ENCODE measurements around the gene CLMP.

Gene CLMP

GRCh38 chr11:123195188-123196059, at the start of gene CLMP:
Gene CLMP (minus strand): TSS chr11:123195248. CDS start chr11:123194940, 308 bp downstream.
- peak; percentile 43 for DNase-seq

DNA sequence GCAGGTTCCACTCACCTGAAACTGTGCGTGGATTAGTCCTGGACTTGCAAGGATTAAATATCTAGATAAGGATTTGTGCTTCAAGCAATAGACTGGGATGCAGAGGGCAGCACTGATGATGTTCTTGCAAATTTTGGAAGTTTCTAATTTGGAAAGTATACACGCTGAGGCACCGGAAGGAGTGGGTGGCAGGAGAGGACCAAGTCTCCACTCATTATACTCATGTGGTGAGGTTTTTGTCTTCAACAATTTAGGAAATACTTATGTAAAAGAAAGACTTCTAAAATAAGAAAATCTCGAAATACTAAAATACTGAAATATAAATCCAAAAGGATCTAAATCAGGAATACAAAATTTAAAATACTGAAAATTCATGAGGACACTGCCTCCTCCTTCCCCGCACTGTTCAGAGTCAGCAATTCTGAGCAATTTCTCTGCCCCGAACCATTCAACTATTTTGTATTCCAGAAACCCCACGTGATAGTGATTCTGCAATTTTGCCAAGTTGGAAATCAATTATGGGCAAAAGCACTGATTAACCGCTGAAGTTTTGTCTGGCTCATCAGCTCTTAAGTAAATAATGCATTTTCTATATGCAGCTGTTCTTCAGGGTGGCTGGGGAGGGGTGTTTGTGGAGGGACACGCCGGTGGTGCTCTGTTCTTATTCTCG, 47.0 kb upstream of the CLMP start:
- no peak for DNase-seq

GRCh38 chr11:123241294-123241693, 46.2 kb upstream of the CLMP start:
- no peak for DNase-seq

- DNase-seq, result no peak
Observed at GRCh38 chr11:123239191-123240150, 44.4 kb upstream of the CLMP start.

DNA sequence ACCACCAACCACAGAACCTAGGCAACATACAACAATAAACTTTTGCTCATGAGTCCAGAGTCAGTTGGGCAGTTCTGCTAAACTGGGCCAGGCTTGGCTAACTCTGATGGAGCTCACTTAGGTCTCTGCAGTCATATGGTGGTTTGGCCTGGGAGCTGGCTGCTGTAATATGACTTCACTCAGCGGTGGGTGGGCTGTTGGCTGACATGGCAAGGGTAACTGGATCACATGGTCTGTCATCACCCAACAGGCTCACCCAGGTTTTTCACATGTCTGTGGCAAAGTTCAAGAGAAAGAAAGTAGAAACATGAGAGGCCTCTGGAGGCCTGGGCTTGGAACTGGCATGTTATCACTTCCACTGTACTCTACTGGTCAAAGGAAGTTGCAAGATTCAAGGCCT, 43.2 kb upstream of the CLMP start:
- DNase-seq, result no peak

DNA sequence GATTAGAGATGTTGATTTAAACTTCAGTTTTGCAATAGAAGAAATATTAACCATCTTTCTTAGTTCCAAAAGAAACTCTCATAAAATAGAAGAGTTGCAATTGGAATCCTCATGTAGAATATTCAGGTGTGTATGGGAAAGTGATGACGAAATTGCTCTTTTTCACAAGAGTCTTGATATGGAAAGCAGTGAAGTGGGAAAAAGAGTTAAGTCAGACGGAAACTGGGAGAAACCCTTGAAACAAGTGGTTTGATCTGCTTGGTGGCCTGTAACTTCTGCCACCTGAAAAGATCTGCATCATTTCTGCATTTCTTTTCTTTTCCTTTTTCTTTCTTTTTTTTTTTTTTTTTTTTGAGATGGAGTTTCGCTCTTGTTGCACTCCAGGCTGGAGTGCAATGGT, 41.8 kb upstream of the CLMP start:
- no peak for DNase-seq

DNA sequence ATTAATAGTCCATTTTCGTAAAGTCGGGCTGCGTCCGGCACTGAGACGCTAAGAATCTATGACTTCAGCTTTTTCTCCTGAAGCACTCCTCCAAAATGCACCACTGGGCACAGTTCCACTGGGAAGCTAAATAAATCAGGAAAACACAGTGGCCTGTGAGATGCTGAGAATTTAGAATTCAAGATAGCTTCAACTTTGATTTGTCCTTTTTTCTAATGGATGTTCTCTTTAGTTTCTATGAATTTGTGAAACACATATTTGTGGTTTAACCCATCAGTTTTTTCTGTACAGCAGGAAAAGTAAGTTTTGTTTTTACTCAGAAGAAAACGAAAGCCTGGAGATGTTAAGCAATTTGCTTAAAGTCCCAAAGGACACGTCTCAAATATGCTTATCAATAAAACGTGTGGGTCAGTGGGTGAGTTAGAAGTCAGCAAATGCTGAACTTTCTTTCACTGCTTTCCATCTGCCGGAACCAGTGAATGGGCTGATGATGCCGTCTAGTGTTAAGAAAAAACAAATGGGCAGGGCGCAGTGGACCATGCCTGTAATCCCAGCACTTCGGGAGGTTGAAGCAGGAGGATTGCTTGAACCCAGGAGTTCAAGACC, 40.7 kb upstream of the CLMP start:
- DNase-seq, result no peak

DNA sequence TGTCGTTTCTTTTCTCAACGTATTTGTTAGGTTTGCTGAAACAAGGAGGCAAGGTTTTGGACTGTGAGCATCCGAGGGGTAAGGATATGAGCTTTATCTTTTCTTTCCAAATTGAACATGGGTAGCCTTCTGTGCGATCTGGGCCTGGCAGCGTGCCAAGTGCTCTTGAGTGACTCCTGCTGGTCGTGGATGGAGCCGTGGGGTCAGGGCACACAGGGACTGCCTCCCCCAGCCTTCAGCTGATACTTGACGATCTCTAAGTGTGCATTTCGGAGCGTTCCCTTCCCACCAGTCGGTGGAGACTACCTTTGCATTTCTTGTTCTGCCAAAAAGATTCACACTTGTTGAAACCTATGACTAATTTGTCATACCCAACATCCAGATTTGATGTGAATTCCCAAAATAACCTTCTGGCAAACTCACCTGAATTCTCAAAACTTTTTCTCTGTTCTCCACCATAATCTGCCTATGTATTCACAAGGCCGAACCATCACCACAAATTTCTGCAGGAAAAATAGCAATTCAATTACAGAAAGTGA, 40.1 kb upstream of the CLMP start:
- DNase-seq, result no peak

DNA sequence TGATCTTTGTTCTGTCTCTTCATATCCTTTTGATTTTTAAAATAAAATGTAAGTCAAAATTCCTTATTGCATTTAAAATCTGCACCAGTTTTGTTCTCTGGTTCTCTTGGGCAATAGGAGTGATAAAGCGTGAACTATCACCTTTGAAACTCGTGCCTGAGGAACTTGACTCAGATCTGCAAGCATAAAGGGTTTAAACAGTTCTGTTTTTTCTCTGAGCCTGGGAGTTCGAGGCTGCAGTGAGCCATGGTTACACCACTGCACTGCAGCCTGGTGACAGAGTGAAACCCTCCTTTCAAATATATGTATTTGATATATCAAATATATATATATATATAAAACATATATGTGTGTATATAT, 38.9 kb upstream of the CLMP start:
- DNase-seq, result no peak

DNA sequence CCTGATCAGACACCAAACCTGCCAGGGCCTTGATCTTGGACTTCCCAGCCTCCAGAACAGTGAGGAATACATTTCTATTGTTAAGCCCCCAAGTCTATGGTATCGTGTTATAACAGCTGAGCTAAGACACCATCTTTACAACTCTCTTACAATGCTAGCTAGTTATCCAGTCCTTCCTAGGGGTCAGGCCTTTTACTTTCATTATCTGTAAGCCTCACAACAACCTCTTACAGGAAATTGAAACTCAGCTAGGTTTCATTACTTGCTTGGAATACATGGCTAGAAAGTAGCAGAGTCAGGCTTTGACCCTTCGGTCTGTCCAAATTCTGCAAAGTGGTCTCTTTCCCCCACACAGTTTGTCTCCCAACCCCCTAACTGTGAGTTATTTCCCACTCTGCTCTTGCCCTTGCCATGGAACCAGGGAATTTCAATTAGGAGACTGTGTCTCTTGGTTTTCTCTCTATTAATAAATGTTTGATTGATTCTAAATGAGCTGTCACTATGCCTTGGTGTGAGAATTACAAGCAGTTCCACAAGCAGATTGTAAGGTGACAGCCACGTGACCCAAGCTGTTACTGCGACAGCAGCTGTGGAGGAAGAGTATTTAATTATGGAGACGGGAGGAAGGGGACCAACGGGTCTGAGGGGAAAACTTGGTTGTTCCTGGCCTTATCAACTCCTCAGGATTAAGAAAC, 38.4 kb upstream of the CLMP start:
- DNase-seq, result no peak

- DNase-seq, result no peak
Observed at GRCh38 chr11:123231777-123232176, 36.7 kb upstream of the CLMP start.

DNA sequence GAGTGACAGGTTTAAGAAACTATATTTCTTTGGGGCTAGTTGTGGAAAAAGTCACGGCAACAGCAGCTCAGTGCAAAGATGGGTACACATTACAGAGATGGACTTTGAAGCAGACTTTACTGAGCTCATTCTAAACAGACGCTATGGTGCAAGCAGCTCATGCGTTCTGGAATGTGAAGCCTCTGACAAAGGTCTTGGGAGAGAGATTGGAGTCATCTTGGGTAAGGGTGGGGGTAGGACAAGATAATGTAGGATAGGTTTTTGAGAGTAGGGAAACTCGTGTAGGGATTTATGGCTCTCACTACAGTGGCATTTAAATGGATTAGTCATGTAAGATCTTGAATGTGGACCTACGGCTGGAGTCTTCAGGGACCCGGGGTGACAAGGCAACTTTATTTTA, 36.2 kb upstream of the CLMP start:
- DNase-seq, result no peak

DNA sequence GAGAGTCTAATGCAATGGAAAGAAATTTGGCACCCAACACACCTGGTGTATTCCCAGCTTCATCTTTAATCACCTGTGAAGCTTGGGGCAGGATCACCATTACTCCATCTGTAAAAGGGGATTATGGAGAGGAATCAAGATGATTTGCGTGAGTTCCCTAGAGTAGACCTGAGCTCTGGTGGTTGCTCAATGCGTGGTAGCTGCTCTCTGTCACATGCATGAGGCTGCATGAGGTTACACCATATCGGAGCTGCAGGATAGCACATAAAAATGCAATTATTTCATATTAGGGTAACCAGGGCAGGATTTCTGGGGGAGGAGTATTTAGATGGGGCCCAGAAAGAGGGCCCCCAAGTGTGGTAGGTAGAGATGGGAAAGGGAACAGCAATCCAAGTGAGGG, 35.3 kb upstream of the CLMP start:
- no peak for DNase-seq

DNA sequence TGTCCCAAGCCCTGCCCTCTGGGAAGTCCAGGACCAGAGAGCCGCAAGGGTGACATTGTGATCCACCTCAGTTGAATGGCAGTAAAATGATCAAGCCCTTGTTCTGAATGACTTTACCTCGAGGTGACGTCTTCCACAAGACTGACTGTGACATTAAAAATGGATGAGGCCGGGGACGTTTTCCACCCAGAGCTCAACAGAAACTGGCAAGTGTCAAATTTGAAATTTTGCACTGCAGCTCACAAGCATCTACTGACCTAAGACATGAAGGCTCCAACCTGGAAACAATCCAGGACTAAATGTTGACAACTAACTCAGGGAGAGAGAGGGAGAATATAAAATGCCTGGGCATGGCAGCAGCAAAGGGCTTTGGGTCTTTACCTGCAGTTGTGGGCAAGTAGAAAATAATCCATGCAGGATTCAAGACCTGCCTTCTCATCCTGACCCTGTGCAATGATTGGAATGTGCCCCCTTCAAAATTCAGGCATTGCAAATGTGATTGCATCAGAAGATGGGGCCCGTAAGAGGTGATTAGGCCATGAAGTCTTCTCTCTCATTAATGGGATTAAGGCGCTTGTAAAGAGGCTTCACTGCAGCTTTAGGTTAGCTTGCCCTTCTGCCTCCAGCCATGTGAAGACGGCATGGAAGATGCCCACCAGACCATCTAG, 33.6 kb upstream of the CLMP start:
- DNase-seq, result no peak

DNA sequence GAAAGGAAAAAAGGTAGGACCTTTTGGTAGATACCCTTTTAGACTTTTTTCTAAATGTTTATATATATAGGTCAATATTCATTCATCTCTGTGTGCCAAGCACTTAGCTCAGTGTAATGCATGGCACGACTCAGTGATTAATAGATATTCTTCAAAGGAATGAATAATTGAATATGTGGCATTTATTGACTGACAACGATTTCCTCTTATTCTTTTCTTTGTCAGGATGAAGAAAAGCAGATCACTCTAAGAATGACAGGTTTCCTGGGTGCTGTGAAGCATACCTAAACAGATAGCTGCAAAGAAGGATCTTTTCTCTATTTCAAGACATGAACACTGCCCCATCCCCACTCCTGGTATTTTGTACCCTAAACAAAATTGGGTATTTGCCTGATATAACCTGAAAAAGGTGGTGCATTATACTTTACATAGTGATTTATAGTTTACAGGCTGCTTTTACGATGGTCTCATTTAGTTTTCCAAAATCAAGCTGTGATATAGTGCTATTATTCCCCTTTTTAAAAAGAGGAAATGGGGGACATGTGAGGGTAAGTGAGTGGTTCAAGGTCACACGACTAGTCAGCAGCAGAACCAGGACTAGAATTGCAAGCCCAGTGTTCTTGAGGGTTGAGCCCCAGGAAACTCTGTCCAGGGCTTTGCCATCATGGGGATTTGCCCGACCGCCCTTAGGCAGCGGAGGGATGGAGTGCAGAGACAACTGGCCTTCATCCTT, 32.9 kb upstream of the CLMP start:
- no peak for DNase-seq

- no peak for DNase-seq
Observed at GRCh38 chr11:123221584-123221983, 26.5 kb upstream of the CLMP start.

DNA sequence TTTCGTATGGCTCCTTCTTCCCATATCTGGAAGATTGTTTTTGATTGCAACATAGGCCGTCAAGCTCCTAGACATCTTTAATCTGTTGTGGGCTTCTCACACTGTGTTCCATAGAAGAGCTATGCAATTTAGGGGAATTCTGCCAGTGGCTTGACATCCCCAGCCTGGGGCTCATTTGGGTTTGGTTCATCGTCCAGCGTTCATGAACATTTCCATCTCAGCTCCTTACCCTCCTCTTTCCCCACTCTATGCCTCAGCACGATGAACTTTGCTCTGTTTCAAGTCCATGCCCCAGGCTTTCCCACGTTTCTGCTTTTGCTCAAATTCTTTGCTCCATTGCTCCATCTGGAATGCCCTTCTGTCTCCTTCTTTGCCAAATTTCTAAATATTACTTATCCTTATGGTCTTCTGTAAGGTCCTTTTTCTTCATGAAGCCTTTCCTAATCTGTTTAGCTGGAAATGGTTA, 26.1 kb upstream of the CLMP start:
- no peak for DNase-seq

GRCh38 chr11:123219066-123219690, 24.1 kb upstream of the CLMP start:
- no peak for DNase-seq

DNA sequence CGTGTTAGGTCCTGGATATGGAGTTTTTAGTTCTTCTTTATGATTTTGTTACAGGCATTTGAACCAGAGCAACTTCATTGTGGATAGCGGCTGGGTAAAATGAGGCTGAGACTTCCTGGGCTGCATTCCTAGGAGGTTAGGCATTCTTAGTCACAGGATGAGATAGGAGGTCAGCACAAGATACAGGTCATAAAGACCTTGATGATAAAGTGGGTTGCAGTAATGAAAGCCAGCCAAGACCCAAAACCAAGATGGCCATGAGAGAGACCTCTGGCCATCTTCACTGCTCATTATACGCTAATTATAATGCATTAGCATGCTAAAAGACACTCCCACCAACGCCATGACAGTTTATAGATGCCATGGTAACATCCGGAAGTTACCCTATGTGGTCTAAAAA, 23.4 kb upstream of the CLMP start:
- no peak for DNase-seq

DNA sequence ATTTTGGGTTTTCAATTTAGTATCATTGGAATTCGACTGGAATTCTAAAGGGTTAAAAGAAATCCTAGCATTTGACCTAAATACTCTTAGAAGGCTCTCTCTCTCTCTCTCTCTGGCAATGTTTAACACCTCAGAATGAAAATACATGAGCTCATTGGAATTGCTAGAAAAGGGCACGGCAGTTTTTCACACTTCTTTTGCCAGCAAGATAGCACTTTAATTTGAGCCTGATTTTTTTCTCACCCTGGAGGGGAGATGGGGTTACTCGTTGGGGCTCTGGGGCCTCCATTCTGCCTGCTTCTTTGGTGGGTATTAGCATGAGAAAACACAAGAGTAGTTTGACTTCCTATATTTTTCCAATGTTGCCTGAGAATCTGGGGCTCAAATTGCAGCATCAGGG, 22.8 kb upstream of the CLMP start:
- no peak for DNase-seq
